GM12801 (cell line): ENCODE data around the gene OPCML.

Experiments
- CTCF ChIP-seq: IDR thresholded peaks from one replicate; pipeline ENCODE4 v1.5.1; 2011; ENCODE audit warnings: control low read depth; ENCODE audit not compliant: insufficient read length; ENCODE audit errors: extremely low read depth

OPCML gene

GRCh38 chr11:133081730-133082452 is 450.4 kb downstream of the OPCML start:
- no peak for TF ChIP-seq CTCF

- no peak for TF ChIP-seq CTCF
Observed at GRCh38 chr11:133081020-133081419, 451.3 kb downstream of the OPCML start.

GRCh38 chr11:133078591-133079404 is 453.5 kb downstream of the OPCML start:
- no peak for TF ChIP-seq CTCF

DNA sequence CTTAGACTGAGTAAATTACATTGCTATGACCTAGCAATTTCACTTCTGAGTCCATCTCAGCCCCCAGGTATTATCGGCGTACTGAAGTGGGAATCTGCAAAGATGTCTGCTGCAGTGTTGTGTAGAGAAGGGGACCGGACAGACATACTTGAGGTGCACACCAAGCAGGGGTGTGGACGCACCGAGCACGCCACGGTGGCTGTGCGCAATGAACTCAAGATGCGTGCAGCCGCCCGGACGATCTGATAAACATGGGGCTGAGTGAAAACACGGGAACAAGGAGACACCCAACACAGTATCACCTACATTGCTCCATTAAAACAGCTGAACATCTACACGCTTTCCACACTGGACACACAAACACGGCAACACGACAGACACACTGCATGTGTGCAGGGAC is 454.3 kb downstream of the OPCML start:
- TF ChIP-seq CTCF, result no peak

DNA sequence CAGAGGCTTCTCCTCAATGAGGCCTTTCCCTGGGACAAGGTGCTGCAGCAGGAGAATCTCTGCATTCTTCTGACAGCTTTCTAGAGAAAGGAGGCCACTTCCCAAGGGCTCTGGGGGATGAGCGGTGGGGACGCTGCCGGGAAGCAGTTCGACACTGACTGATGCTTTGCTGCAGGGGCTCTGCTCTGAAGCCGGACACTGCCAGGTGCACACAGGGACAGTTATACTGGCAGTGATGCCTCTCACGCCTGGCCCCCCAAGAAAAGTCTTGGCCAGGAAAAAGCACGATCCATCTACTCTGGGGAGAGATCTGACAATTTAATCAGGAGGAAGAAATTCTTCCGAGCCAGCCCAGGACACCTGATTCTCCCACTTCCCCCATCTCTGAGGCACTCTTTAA is 456.9 kb downstream of the OPCML start:
- no peak for TF ChIP-seq CTCF

GRCh38 chr11:133072858-133073582 is 459.3 kb downstream of the OPCML start:
- TF ChIP-seq CTCF, result no peak

DNA sequence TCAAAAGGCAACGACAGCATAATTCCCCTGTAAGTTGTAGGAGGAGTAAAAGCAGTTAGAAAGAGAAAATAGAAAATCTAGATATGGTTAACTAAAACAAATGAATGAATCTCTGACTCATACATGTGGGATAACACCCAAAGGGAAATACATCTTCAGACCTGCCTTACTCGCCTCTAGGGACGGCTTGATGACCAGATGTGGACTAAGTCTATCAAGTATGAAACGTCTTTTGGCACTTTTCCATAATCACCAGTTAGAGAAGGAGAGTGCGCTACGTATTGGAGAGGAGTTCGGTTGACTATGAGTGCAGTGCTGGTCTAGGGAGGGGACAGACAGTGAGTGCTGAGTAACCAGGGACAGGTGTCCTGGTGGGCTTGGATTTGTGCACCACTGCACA is 459.9 kb downstream of the OPCML start:
- TF ChIP-seq CTCF, result no peak
